ENCODE data around the gene MATN4. TPM values are rescaled to one million over a fixed set of nuclear protein-coding genes. Genes with fewer than 3 reads are reported as not detected.

MATN4 gene
- total and polyA plus RNA-seq, 2 experiments from 2014 or later, result 3.3 to 5.1 TPM

DNA sequence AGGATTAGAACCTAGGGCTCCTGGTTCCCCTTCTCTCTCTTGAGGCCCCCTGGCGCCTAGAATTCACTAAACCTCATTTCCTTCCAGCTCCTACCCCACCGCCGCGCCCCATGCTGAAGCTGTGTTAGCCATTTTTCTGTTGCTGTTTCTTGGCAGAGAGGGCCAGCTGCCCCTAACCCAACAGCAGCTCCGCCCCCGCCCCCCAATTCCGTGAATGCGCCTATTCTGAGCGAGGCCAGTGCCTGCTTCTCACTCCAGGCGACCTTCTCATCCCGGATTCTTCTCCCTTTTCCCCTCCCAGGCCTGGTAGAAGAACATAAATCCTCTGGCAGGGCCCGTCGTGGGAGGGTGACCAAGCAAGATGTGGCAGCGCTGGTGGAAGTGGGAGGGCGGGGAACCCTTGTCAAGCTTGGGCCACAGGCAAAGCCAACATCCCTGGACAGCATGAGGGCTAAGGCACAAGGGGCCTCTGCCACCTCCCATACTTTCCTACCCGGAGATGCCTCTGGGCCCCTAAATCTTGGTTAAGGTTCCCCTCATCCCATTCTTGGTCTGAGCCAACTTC is 941 bp downstream of the MATN4 start:
- Histone ChIP-seq H3K27ac (ENCODE audit: low read depth) (no peak overlapping the region), H3K4me1 (ENCODE audit: insufficient read depth) (peaks cover 10% of the 10 kb centered on the region; the same call in 1 of the 2 replicates), H3K27me3 (ENCODE audit: insufficient read depth) (peaks cover 12% of the 10 kb centered on the region; the same call in 1 of the 2 replicates), H3F3A (replicated peaks; ENCODE audit: low read depth) (no peaks in the 10 kb centered on the region), H3K9me2 (ENCODE audit: insufficient read depth) (no peaks in the 10 kb centered on the region), H2AFZ (no peak overlapping the region), H3K79me2 (replicated peaks; ENCODE audit: insufficient read depth) (no peaks in the 10 kb centered on the region), H4K20me1 (replicated peaks; ENCODE audit: insufficient read depth) (no peaks in the 10 kb centered on the region; the same call in 1 of the 2 replicates), H3K4me3 (no peak overlapping the region), H3K4me2 (no peak overlapping the region), H3K36me3 (ENCODE audit: insufficient read depth) (no peaks in the 10 kb centered on the region)
- TF ChIP-seq CREB1 (CRISPR knock-in tag; IDR thresholded peaks at IDR 0.05; ENCODE audit: low read depth) (no peak), POLR2AphosphoS5 (IDR thresholded peaks at IDR 0.05; ENCODE audit: low read depth) (no peak), EZH2phosphoT487 (IDR thresholded peaks at IDR 0.05; ENCODE audit: unreplicated experiment) (no peak), JUNB (IDR thresholded peaks at IDR 0.05; ENCODE audit: unreplicated experiment) (no peak), ZNF331 (CRISPR knock-in tag; IDR thresholded peaks at IDR 0.05; ENCODE audit: low read depth) (no peak), EZH2 (IDR thresholded peaks at IDR 0.05; ENCODE audit: low read depth, unreplicated experiment) (no peak), NANOG (IDR thresholded peaks at IDR 0.05; ENCODE audit: borderline replicate concordance) (no peak), STAT1 (IDR thresholded peaks at IDR 0.05; ENCODE audit: unreplicated experiment) (no peak), ZNF114 (CRISPR knock-in tag; IDR thresholded peaks at IDR 0.05) (no peak)
- TF ChIP-seq, protein P1, sequence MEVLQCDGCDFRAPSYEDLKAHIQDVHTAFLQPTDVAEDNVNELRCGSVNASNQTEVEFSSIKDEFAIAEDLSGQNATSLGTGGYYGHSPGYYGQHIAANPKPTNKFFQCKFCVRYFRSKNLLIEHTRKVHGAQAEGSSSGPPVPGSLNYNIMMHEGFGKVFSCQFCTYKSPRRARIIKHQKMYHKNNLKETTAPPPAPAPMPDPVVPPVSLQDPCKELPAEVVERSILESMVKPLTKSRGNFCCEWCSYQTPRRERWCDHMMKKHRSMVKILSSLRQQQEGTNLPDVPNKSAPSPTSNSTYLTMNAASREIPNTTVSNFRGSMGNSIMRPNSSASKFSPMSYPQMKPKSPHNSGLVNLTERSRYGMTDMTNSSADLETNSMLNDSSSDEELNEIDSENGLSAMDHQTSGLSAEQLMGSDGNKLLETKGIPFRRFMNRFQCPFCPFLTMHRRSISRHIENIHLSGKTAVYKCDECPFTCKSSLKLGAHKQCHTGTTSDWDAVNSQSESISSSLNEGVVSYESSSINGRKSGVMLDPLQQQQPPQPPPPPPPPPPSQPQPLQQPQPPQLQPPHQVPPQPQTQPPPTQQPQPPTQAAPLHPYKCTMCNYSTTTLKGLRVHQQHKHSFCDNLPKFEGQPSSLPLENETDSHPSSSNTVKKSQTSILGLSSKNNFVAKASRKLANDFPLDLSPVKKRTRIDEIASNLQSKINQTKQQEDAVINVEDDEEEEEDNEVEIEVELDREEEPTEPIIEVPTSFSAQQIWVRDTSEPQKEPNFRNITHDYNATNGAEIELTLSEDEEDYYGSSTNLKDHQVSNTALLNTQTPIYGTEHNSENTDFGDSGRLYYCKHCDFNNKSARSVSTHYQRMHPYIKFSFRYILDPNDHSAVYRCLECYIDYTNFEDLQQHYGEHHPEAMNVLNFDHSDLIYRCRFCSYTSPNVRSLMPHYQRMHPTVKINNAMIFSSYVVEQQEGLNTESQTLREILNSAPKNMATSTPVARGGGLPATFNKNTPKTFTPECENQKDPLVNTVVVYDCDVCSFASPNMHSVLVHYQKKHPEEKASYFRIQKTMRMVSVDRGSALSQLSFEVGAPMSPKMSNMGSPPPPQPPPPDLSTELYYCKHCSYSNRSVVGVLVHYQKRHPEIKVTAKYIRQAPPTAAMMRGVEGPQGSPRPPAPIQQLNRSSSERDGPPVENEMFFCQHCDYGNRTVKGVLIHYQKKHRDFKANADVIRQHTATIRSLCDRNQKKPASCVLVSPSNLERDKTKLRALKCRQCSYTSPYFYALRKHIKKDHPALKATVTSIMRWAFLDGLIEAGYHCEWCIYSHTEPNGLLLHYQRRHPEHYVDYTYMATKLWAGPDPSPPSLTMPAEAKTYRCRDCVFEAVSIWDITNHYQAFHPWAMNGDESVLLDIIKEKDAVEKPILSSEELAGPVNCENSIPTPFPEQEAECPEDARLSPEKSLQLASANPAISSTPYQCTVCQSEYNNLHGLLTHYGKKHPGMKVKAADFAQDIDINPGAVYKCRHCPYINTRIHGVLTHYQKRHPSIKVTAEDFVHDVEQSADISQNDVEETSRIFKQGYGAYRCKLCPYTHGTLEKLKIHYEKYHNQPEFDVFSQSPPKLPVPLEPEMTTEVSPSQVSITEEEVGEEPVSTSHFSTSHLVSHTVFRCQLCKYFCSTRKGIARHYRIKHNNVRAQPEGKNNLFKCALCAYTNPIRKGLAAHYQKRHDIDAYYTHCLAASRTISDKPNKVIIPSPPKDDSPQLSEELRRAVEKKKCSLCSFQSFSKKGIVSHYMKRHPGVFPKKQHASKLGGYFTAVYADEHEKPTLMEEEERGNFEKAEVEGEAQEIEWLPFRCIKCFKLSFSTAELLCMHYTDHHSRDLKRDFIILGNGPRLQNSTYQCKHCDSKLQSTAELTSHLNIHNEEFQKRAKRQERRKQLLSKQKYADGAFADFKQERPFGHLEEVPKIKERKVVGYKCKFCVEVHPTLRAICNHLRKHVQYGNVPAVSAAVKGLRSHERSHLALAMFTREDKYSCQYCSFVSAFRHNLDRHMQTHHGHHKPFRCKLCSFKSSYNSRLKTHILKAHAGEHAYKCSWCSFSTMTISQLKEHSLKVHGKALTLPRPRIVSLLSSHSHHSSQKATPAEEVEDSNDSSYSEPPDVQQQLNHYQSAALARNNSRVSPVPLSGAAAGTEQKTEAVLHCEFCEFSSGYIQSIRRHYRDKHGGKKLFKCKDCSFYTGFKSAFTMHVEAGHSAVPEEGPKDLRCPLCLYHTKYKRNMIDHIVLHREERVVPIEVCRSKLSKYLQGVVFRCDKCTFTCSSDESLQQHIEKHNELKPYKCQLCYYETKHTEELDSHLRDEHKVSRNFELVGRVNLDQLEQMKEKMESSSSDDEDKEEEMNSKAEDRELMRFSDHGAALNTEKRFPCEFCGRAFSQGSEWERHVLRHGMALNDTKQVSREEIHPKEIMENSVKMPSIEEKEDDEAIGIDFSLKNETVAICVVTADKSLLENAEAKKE (CRISPR knock-in tag; IDR thresholded peaks at IDR 0.05), result no peak
- TF ChIP-seq, protein P2, sequence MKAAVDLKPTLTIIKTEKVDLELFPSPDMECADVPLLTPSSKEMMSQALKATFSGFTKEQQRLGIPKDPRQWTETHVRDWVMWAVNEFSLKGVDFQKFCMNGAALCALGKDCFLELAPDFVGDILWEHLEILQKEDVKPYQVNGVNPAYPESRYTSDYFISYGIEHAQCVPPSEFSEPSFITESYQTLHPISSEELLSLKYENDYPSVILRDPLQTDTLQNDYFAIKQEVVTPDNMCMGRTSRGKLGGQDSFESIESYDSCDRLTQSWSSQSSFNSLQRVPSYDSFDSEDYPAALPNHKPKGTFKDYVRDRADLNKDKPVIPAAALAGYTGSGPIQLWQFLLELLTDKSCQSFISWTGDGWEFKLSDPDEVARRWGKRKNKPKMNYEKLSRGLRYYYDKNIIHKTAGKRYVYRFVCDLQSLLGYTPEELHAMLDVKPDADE (IDR thresholded peaks at IDR 0.05), result no peak
- TF ChIP-seq, protein P3, sequence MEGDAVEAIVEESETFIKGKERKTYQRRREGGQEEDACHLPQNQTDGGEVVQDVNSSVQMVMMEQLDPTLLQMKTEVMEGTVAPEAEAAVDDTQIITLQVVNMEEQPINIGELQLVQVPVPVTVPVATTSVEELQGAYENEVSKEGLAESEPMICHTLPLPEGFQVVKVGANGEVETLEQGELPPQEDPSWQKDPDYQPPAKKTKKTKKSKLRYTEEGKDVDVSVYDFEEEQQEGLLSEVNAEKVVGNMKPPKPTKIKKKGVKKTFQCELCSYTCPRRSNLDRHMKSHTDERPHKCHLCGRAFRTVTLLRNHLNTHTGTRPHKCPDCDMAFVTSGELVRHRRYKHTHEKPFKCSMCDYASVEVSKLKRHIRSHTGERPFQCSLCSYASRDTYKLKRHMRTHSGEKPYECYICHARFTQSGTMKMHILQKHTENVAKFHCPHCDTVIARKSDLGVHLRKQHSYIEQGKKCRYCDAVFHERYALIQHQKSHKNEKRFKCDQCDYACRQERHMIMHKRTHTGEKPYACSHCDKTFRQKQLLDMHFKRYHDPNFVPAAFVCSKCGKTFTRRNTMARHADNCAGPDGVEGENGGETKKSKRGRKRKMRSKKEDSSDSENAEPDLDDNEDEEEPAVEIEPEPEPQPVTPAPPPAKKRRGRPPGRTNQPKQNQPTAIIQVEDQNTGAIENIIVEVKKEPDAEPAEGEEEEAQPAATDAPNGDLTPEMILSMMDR (conservative IDR thresholded peaks at IDR 0.05; ENCODE audit: low read depth in 2 of 2), result no peak
- TF ChIP-seq, protein P4, sequence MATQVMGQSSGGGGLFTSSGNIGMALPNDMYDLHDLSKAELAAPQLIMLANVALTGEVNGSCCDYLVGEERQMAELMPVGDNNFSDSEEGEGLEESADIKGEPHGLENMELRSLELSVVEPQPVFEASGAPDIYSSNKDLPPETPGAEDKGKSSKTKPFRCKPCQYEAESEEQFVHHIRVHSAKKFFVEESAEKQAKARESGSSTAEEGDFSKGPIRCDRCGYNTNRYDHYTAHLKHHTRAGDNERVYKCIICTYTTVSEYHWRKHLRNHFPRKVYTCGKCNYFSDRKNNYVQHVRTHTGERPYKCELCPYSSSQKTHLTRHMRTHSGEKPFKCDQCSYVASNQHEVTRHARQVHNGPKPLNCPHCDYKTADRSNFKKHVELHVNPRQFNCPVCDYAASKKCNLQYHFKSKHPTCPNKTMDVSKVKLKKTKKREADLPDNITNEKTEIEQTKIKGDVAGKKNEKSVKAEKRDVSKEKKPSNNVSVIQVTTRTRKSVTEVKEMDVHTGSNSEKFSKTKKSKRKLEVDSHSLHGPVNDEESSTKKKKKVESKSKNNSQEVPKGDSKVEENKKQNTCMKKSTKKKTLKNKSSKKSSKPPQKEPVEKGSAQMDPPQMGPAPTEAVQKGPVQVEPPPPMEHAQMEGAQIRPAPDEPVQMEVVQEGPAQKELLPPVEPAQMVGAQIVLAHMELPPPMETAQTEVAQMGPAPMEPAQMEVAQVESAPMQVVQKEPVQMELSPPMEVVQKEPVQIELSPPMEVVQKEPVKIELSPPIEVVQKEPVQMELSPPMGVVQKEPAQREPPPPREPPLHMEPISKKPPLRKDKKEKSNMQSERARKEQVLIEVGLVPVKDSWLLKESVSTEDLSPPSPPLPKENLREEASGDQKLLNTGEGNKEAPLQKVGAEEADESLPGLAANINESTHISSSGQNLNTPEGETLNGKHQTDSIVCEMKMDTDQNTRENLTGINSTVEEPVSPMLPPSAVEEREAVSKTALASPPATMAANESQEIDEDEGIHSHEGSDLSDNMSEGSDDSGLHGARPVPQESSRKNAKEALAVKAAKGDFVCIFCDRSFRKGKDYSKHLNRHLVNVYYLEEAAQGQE (IDR thresholded peaks at IDR 0.05; ENCODE audit: unreplicated experiment), result no peak
- Mint-ChIP-seq H3K4me3 (no peak overlapping the region), H3K36me3 (ENCODE audit: low read depth) (no peaks in the 10 kb centered on the region; the same call in 2 of the 3 replicates), H3K27me3 (ENCODE audit: insufficient read depth, low read depth, poor library complexity) (peaks cover 32% of the 10 kb centered on the region), H3K27ac (no peak overlapping the region), H3K4me1 (peaks cover 26% of the 10 kb centered on the region), H3K9me3 (no peaks in the 10 kb centered on the region; the same call in 2 of the 3 replicates)
- DNase-seq (ENCODE audit: low spot score) (peak; percentile 57), ATAC-seq (no peak)

All from GM23338 (cell line).